DMS79 treated with DMSO at 0.1 percent for 48 hours (cell line): ENCODE data around the gene BDH1.
"Not testable (repeated sequence)": the region's sequence is repeated elsewhere in the genome, so short reads cannot be mapped to it uniquely, and the experiment has no call there.

Experiments used
- DNase-seq: peaks from one replicate; lab custom pipeline; 2025; lab: John Stamatoyannopoulos, UW

The BDH1 gene

GRCh38 chr3:197485143-197485542 is 70.6 kb downstream of the BDH1 start:
- no peak for DNase-seq

- DNase-seq, result no peak
Measured at GRCh38 chr3:197484204-197484901, 71.4 kb downstream of the BDH1 start.

GRCh38 chr3:197482001-197482400 is 73.8 kb downstream of the BDH1 start:
- no peak for DNase-seq

GRCh38 chr3:197480320-197480719 is 75.4 kb downstream of the BDH1 start:
- no peak for DNase-seq

- DNase-seq, result no peak
Measured at GRCh38 chr3:197478746-197479668, 76.8 kb downstream of the BDH1 start.

- not testable (repeated sequence) for DNase-seq
Measured at GRCh38 chr3:197477816-197478215, 78.0 kb downstream of the BDH1 start.

- DNase-seq, result no peak
Measured at GRCh38 chr3:197475997-197476525, 79.7 kb downstream of the BDH1 start.

- no peak for DNase-seq
Measured at GRCh38 chr3:197475514-197475913, 80.3 kb downstream of the BDH1 start.

GRCh38 chr3:197472151-197472550 is 83.6 kb downstream of the BDH1 start:
- DNase-seq, result no peak

GRCh38 chr3:197471221-197472010 is 84.4 kb downstream of the BDH1 start:
- DNase-seq, result no peak

- no peak for DNase-seq
Measured at GRCh38 chr3:197468866-197469382, 86.8 kb downstream of the BDH1 start.

- no peak for DNase-seq
Measured at GRCh38 chr3:197468167-197468566, 87.6 kb downstream of the BDH1 start.

- no peak for DNase-seq
Measured at GRCh38 chr3:197466586-197467399, 89.0 kb downstream of the BDH1 start.

GRCh38 chr3:197465996-197466549 is 89.7 kb downstream of the BDH1 start:
- no peak for DNase-seq

GRCh38 chr3:197465197-197465995 is 90.4 kb downstream of the BDH1 start:
- no peak for DNase-seq

- DNase-seq, result no peak
Measured at GRCh38 chr3:197464794-197465193, 91.0 kb downstream of the BDH1 start.

GRCh38 chr3:197463279-197463678 is 92.5 kb downstream of the BDH1 start:
- no peak for DNase-seq

- no peak for DNase-seq
Measured at GRCh38 chr3:197462808-197463207, 93.0 kb downstream of the BDH1 start.

GRCh38 chr3:197460639-197461038 is 95.1 kb downstream of the BDH1 start:
- no peak for DNase-seq

- no peak for DNase-seq
Measured at GRCh38 chr3:197460002-197460401, 95.8 kb downstream of the BDH1 start.
